Body of pancreas (tissue), 4 donors: ENCODE data around the gene FYCO1.

Experiments used
- CTCF ChIP-seq, 7 experiments: fragments of 450-650 bp in 4 of 7; fragments of 200-600 bp in 3 of 7; sonication (generic) in 3 of 7; IDR thresholded peaks; one replicate each; pipeline ENCODE4 v1.5.1; 2016 to 2019; ENCODE audit warnings: antibody characterized with exemption in 7 of 7
- POLR2A ChIP-seq, 3 donors: fragments of 450-650 bp; IDR thresholded peaks; one replicate each; pipeline ENCODE4 v1.6.1; 2016; ENCODE audit warnings: antibody characterized with exemption in 3 of 3, mild to moderate bottlenecking in 2 of 3

GRCh38 chr3:45874677-45875346 is 120.8 kb downstream of the FYCO1 start:
- TF ChIP-seq CTCF (IDR thresholded peaks at IDR 0.05): no peak
- no peak for TF ChIP-seq POLR2A (IDR thresholded peaks at IDR 0.05)
